Measurements from ENCODE around the gene PRKAG2. TPM values are rescaled to one million over a fixed set of nuclear protein-coding genes. Genes with fewer than 3 reads are reported as not detected.

Gene PRKAG2
- total and polyA plus RNA-seq, 4 donors = 3.6 to 25.1 (median 16.8) TPM

GRCh38 chr7:151849879-151850260, 27.0 kb downstream of the PRKAG2 start:
- no peak overlapping the region for H3K4me3 ChIP-seq (ENCODE audit: low read depth in 1 of 3, low read length in 3 of 3)
- H3K27ac ChIP-seq (ENCODE audit: low read depth in 1 of 2, low read length in 2 of 2) = no peak overlapping the region
- no peaks in the 10 kb centered on the region for H3K9me3 ChIP-seq (ENCODE audit: control insufficient read depth in 4 of 4, low read length in 3 of 4)
- H3K36me3 ChIP-seq (ENCODE audit: control insufficient read depth in 4 of 4, insufficient read depth in 3 of 4, low read depth in 1 of 4, low read length in 3 of 4) = peaks cover 0 to 12% (median 0%) of the 10 kb centered on the region in 4 donors
- H3K27me3 ChIP-seq (ENCODE audit: control insufficient read depth in 4 of 4, insufficient read depth in 4 of 4, low read length in 3 of 4) = no peaks in the 10 kb centered on the region
- peaks cover 0 to 27% (median 11%) of the 10 kb centered on the region in 4 donors for H3K4me1 ChIP-seq (ENCODE audit: control insufficient read depth in 4 of 4, insufficient read depth in 4 of 4, low read length in 3 of 4)
- WGBS = 96% methylated on average over 13 of the region's 13 CpGs
- no peak for DNase-seq (ENCODE audit: low spot score)
- no peak for TF ChIP-seq GABPA (IDR thresholded peaks at IDR 0.05 in 1 of 2, conservative IDR thresholded peaks at IDR 0.05 in 1 of 2)
- TF ChIP-seq, protein P1, sequence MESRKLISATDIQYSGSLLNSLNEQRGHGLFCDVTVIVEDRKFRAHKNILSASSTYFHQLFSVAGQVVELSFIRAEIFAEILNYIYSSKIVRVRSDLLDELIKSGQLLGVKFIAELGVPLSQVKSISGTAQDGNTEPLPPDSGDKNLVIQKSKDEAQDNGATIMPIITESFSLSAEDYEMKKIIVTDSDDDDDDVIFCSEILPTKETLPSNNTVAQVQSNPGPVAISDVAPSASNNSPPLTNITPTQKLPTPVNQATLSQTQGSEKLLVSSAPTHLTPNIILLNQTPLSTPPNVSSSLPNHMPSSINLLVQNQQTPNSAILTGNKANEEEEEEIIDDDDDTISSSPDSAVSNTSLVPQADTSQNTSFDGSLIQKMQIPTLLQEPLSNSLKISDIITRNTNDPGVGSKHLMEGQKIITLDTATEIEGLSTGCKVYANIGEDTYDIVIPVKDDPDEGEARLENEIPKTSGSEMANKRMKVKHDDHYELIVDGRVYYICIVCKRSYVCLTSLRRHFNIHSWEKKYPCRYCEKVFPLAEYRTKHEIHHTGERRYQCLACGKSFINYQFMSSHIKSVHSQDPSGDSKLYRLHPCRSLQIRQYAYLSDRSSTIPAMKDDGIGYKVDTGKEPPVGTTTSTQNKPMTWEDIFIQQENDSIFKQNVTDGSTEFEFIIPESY (IDR thresholded peaks at IDR 0.05) = no peak
- H3K9ac ChIP-seq (ENCODE audit: low read depth in 1 of 2, low read length in 2 of 2) = no peak overlapping the region

- Histone ChIP-seq H3K4me1 (ENCODE audit: control insufficient read depth in 4 of 4, insufficient read depth in 4 of 4, low read length in 3 of 4) (peaks cover 0 to 27% (median 12%) of the 10 kb centered on the region in 4 donors), H3K27me3 (ENCODE audit: control insufficient read depth in 4 of 4, insufficient read depth in 4 of 4, low read length in 3 of 4) (no peaks in the 10 kb centered on the region), H3K9me3 (ENCODE audit: control insufficient read depth in 4 of 4, low read length in 3 of 4) (no peaks in the 10 kb centered on the region), H3K4me3 (ENCODE audit: low read depth in 1 of 3, low read length in 3 of 3) (no peak overlapping the region), H3K9ac (ENCODE audit: low read depth in 1 of 2, low read length in 2 of 2) (no peak overlapping the region), H3K27ac (ENCODE audit: low read depth in 1 of 2, low read length in 2 of 2) (no peak overlapping the region), H3K36me3 (ENCODE audit: control insufficient read depth in 4 of 4, insufficient read depth in 3 of 4, low read depth in 1 of 4, low read length in 3 of 4) (peaks cover 0 to 17% (median 0%) of the 10 kb centered on the region in 4 donors)
- TF ChIP-seq, protein P1 (IDR thresholded peaks at IDR 0.05) = no peak
- TF ChIP-seq CTCF (IDR thresholded peaks at IDR 0.05; ENCODE audit: low read depth, low read length, missing input control) = no peak
- 95% methylated on average over 26 of the region's 26 CpGs for WGBS
- DNase-seq (ENCODE audit: low spot score) = no peak
Measured at GRCh38 chr7:151849008-151849878, 27.7 kb downstream of the PRKAG2 start.

- H3K9me3 ChIP-seq (ENCODE audit: control insufficient read depth in 4 of 4, low read length in 3 of 4) = no peaks in the 10 kb centered on the region
- peaks cover 0 to 26% (median 11%) of the 10 kb centered on the region in 4 donors for H3K4me1 ChIP-seq (ENCODE audit: control insufficient read depth in 4 of 4, insufficient read depth in 4 of 4, low read length in 3 of 4)
- TF ChIP-seq, protein P2, sequence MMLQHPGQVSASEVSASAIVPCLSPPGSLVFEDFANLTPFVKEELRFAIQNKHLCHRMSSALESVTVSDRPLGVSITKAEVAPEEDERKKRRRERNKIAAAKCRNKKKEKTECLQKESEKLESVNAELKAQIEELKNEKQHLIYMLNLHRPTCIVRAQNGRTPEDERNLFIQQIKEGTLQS (IDR thresholded peaks at IDR 0.05) = no peak
- no peak overlapping the region for H3K4me3 ChIP-seq (ENCODE audit: low read depth in 1 of 3, low read length in 3 of 3)
- H3K36me3 ChIP-seq (ENCODE audit: control insufficient read depth in 4 of 4, insufficient read depth in 3 of 4, low read depth in 1 of 4, low read length in 3 of 4) = peaks cover 0 to 19% (median 1%) of the 10 kb centered on the region in 4 donors
- H3K27me3 ChIP-seq (ENCODE audit: control insufficient read depth in 4 of 4, insufficient read depth in 4 of 4, low read length in 3 of 4) = no peaks in the 10 kb centered on the region
- H3K27ac ChIP-seq (ENCODE audit: low read depth in 1 of 2, low read length in 2 of 2) = no peak overlapping the region
- no peak for DNase-seq (ENCODE audit: low spot score)
- H3K9ac ChIP-seq (ENCODE audit: low read depth in 1 of 2, low read length in 2 of 2) = no peak overlapping the region
- 94% methylated on average over 10 of the region's 10 CpGs for WGBS
Measured at GRCh38 chr7:151847681-151848081, 29.2 kb downstream of the PRKAG2 start.
